ENCODE measurements around the gene JOSD1. TPM values are rescaled to one million over a fixed set of nuclear protein-coding genes. Genes with fewer than 3 reads are reported as not detected.

The JOSD1 gene
- total and polyA plus RNA-seq, 2 donors (not counting 3 experiments of a cell fraction or from before 2014, with no cell fraction given): 61.7 to 73.1 TPM

DNA sequence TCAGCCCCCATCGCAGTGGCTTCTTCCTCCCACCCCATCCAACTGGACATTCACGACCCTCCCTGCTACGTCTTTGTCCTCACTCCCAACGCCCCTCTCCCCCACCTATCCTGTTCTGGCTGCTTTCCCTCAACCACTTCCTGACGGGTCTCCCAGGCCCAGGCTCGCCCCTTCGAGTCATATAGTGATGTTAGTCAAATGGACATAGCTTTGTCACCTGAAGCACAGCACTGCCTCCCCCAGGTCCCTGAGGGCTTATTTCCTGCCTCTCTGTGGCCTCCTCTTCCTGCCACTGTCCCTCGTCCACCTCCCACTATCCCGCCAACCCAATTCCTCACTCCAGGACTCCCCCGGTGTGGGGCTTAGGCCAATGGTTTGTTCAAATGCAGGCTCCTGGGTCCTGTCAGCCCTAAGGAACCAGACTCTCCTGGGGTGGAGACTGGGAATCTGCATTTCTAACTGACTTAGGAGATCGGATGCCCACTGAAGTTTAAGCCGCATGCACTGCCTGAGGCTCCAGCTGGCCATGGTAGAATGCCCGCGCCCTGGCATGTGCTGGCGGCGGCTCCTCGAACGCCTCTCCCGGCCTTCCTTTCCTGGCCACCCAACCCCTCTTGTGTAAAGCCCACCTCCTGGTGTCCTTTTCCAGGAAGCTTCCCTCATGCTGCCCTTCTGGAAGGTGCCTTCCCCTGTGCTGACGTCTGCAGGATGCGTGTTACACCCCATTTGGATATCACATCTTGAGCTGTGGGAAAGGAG, 36.7 kb upstream of the JOSD1 start:
- H3K9me3 ChIP-seq (replicated peaks; ENCODE audit: control insufficient read depth, insufficient read depth, low read length): no peaks in the 10 kb centered on the region
- DNase-seq (ENCODE audit: low read depth, low spot score) (no peak), FAIRE-seq (no peak)
- intact Hi-C loops (cut with micrococcal nuclease): no loop called here
- no peak overlapping the region for H3K9ac ChIP-seq (replicated peaks; ENCODE audit: extremely low read depth, insufficient read depth, low read length)
- BruUV-seq (replicated peaks): no TSS peak
- H3K9me1 ChIP-seq (replicated peaks; ENCODE audit: control insufficient read depth, extremely low read depth, insufficient read depth, low read length): no peaks in the 10 kb centered on the region
- ChIA-PET POLR2A (no interaction called here), CTCF (interaction anchor here (1.4 to 2.4 kb wide), 2 partner anchors 10 to 12 kb away, joined by 4 to 8 read pairs; no protein-coding TSS in a partner anchor)
- H3K4me1 ChIP-seq (ENCODE audit: control insufficient read depth, extremely low read depth, insufficient read depth, low read length): no peaks in the 10 kb centered on the region
- H3K36me3 ChIP-seq (ENCODE audit: control insufficient read depth in 2 of 2, extremely low read depth in 1 of 2, insufficient read depth in 2 of 2, low read length in 2 of 2): peaks cover 12 to 65% of the 10 kb centered on the region in 2 experiments
- TF ChIP-seq MYC (IDR thresholded peaks at IDR 0.05; ENCODE audit: low read depth, low read length) (no peak), POLR2AphosphoS5 (IDR thresholded peaks at IDR 0.05; ENCODE audit: insufficient read depth, low read depth, low read length) (no peak), JUN (IDR thresholded peaks at IDR 0.05; ENCODE audit: borderline replicate concordance, insufficient read depth, insufficient read length, low read depth) (no peak), CTCF (IDR thresholded peaks at IDR 0.05; ENCODE audit: extremely low read depth in 1 of 2, insufficient read depth in 1 of 2, low read depth in 1 of 2, low read length in 2 of 2) (no peak), MAX (IDR thresholded peaks at IDR 0.05; ENCODE audit: insufficient read depth, insufficient read length) (no peak), EZH2 (IDR thresholded peaks at IDR 0.05; ENCODE audit: borderline replicate concordance, low read depth, low read length, severe bottlenecking) (no peak), POLR2A (IDR thresholded peaks at IDR 0.05; ENCODE audit: low read depth, low read length) (no peak), FOS (IDR thresholded peaks at IDR 0.05; ENCODE audit: borderline replicate concordance, insufficient read depth, low read length) (no peak), GATA2 (IDR thresholded peaks at IDR 0.05; ENCODE audit: insufficient read depth, insufficient read length, low read depth, low read length) (no peak)
- H3K4me2 ChIP-seq (ENCODE audit: insufficient read depth, low read length): no peak overlapping the region
- H3K27me3 ChIP-seq (ENCODE audit: control insufficient read depth in 2 of 2, insufficient read depth in 2 of 2, low read length in 2 of 2): no peaks in the 10 kb centered on the region
- H3K4me3 ChIP-seq (replicated peaks in 1 of 3; ENCODE audit: insufficient read depth in 1 of 3, low read depth in 1 of 3, low read length in 3 of 3): no peak overlapping the region
- no peak overlapping the region for H2AFZ ChIP-seq (ENCODE audit: low read depth, low read length)
- dilution Hi-C loops (cut with MboI; ENCODE audit: extremely low pct_ligation_motif_present, low sequenced_read_pairs): no loop called here
- no peak overlapping the region for H3K27ac ChIP-seq (ENCODE audit: insufficient read depth, low read depth, low read length)
- H4K20me1 ChIP-seq (replicated peaks; ENCODE audit: control insufficient read depth, extremely low read depth, insufficient read depth, low read length): no peaks in the 10 kb centered on the region
- no peaks in the 10 kb centered on the region for H3K79me2 ChIP-seq (ENCODE audit: control insufficient read depth, insufficient read depth, low read length)
